ENCODE measurements around the gene DENND2C. TPM values are rescaled to one million over a fixed set of nuclear protein-coding genes. Genes with fewer than 3 reads are reported as not detected.

The DENND2C gene
- total RNA-seq, 2 donors from 2014 or later, result 2.3 to 3.0 TPM

GRCh38 chr1:114558544-114558943, 111.3 kb downstream of the DENND2C start:
- DNase-seq (no peak), ATAC-seq (no peak)
- Histone ChIP-seq H3K4me3 (no peak overlapping the region), H3K27me3 (no peaks in the 10 kb centered on the region), H3K4me1 (no peaks in the 10 kb centered on the region), H3K27ac (no peak overlapping the region), H3K9me3 (no peaks in the 10 kb centered on the region), H3K36me3 (replicated peaks in 1 of 2; ENCODE audit: insufficient read depth in 1 of 2, low read depth in 2 of 2) (no peaks in the 10 kb centered on the region)
- peak in 6 of 7 experiments; percentile 10 to 50 (median 39) for TF ChIP-seq CTCF (IDR thresholded peaks at IDR 0.05)
- TF ChIP-seq POLR2A (IDR thresholded peaks at IDR 0.05), result no peak
- intact Hi-C loops (cut with DNase I), result no loop called here
- WGBS, 2 donors, result 92 to 100% methylated on average over 1 of the region's 1 CpG

- Histone ChIP-seq H3K27ac (no peak overlapping the region), H3K4me1 (no peaks in the 10 kb centered on the region), H3K27me3 (no peaks in the 10 kb centered on the region), H3K9me3 (no peaks in the 10 kb centered on the region), H3K36me3 (replicated peaks in 1 of 2; ENCODE audit: insufficient read depth in 1 of 2, low read depth in 2 of 2) (no peaks in the 10 kb centered on the region), H3K4me3 (no peak overlapping the region)
- DNase-seq (no peak), ATAC-seq (no peak)
- 37 to 70% methylated on average over 2 of the region's 2 CpGs for WGBS, 2 donors
- intact Hi-C loops (cut with DNase I), result no loop called here
- no peak for TF ChIP-seq CTCF (IDR thresholded peaks at IDR 0.05)
- TF ChIP-seq POLR2A (IDR thresholded peaks at IDR 0.05), result no peak
Measured at GRCh38 chr1:114554577-114554976, 115.3 kb downstream of the DENND2C start.

GRCh38 chr1:114552106-114552639, 117.7 kb downstream of the DENND2C start:
- no peak for ATAC-seq
- no peak for TF ChIP-seq POLR2A (IDR thresholded peaks at IDR 0.05)
- TF ChIP-seq CTCF (IDR thresholded peaks at IDR 0.05), result no peak
- Histone ChIP-seq H3K27ac (no peak overlapping the region), H3K4me3 (no peak overlapping the region), H3K4me1 (no peaks in the 10 kb centered on the region), H3K27me3 (no peaks in the 10 kb centered on the region), H3K9me3 (no peaks in the 10 kb centered on the region), H3K36me3 (replicated peaks in 1 of 2; ENCODE audit: insufficient read depth in 1 of 2, low read depth in 2 of 2) (no peaks in the 10 kb centered on the region)
- DNase-seq, result no peak
- intact Hi-C loops (cut with DNase I), result no loop called here
- WGBS, 2 donors, result 87 to 92% methylated on average over 7 of the region's 7 CpGs

GRCh38 chr1:114551400-114551799, 118.4 kb downstream of the DENND2C start:
- intact Hi-C loops (cut with DNase I), result no loop called here

More at GRCh38 chr1:114551400-114551799, 118.4 kb downstream of the DENND2C start:
- ATAC-seq, result no peak
- no peaks in the 10 kb centered on the region for H3K4me1 ChIP-seq
- H3K9me3 ChIP-seq, result no peaks in the 10 kb centered on the region
- no peak overlapping the region for H3K4me3 ChIP-seq
- no peak overlapping the region for H3K27ac ChIP-seq
- TF ChIP-seq CTCF (IDR thresholded peaks at IDR 0.05), result no peak
- no peak for TF ChIP-seq POLR2A (IDR thresholded peaks at IDR 0.05)
- no peaks in the 10 kb centered on the region for H3K36me3 ChIP-seq (replicated peaks in 1 of 2; ENCODE audit: insufficient read depth in 1 of 2, low read depth in 2 of 2)
- 76 to 77% methylated on average over 4 of the region's 4 CpGs for WGBS, 2 donors
- H3K27me3 ChIP-seq, result no peaks in the 10 kb centered on the region
- no peak for DNase-seq
